ENCODE measurements around the gene LNPK. TPM values are rescaled to one million over a fixed set of nuclear protein-coding genes. Genes with fewer than 3 reads are reported as not detected.

Gene LNPK
- total and polyA plus RNA-seq, 3 experiments from 2014 or later = 17.5 to 36.0 (median 31.7) TPM

DNA sequence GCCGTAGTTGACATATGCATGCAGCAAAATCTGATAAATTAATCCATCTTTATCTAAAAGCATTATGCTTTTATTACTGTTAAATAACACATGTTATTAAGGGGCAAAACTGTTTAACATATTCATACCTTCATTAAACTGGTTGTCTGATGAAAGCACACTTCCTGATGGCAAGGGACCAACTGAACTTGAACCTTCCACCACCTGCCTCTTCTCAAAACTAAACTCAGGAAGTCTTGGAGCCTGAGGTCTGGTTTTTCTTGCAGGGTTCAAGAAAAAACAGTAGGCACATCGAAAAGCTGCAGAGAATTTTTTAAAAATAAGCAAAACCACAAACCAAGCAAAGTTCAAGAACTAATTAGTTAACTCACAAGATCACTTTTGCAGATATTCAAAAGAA lies 64.9 kb downstream of the LNPK start:
- Histone ChIP-seq H3K36me3 (ENCODE audit: insufficient read depth, low read length) (no peaks in the 10 kb centered on the region), H3K27ac (ENCODE audit: low read depth, low read length) (no peak overlapping the region), H3K4me3 (ENCODE audit: low read length) (no peak overlapping the region), H3K27me3 (ENCODE audit: insufficient read depth, low read length, poor library complexity, severe bottlenecking) (no peaks in the 10 kb centered on the region), H3K4me1 (ENCODE audit: insufficient read depth, low read length) (no peaks in the 10 kb centered on the region), H3K9me3 (ENCODE audit: low read length) (no peaks in the 10 kb centered on the region)
- Mint-ChIP-seq H3K27ac (no peak overlapping the region), H3K4me1 (no peaks in the 10 kb centered on the region), H3K4me3 (no peak overlapping the region), H3K36me3 (peaks cover 24 to 61% (median 25%) of the 10 kb centered on the region in 3 donors), H3K9me3 (peaks cover 0 to 3% (median 0%) of the 10 kb centered on the region in 5 donors), H3K27me3 (no peaks in the 10 kb centered on the region)
- ChIA-PET POLR2A (no interaction called here), CTCF (no interaction called here)
- DNase-seq = no peak

DNA sequence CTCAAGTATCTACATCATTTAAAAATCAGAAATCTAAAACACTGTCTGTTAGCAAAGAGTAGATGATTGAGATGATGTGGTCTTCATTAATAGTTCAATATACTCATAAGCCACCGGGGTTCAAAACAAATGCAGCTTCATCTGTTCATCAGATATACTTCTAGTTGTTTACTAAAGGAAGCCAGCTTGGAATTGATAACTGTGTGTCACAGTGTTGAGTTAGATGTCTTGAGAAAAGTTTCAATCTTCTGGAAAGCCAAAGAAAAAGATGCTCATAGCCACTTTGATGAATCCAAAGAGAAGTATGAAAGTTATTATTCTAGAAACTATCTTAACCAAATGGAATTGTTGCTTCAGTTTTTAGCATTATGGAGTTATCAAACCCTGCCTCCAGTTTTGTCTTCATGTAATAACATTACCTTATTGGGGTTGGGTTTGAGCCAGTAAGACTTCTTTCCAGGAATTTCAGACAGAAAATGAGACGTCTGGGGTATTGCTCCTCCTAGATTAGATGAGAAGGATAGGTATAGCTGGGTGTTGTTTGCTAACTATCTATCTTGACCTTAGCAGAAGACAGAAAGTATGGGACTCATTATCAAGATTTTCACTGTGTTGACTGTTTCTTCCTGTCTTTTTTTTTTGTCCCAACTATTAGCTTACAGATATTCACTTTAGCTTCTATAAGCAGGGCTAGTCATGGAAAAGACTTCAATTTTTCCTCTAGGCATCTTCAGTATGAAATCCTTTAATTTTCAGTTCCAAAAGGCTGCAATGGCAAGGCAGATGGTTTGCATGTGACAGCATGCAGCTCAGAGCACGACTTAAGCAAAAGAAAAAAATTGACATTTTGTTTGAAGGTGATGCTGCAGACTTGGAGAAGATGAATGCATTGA lies 66.5 kb downstream of the LNPK start:
- Mint-ChIP-seq H3K36me3 (peaks cover 14 to 62% (median 25%) of the 10 kb centered on the region in 3 donors), H3K4me1 (no peaks in the 10 kb centered on the region), H3K27ac (no peak overlapping the region), H3K4me3 (no peak overlapping the region), H3K27me3 (no peaks in the 10 kb centered on the region), H3K9me3 (no peaks in the 10 kb centered on the region)
- no peak for DNase-seq
- ChIA-PET POLR2A (no interaction called here), CTCF (no interaction called here)
- H3K9me3 ChIP-seq (ENCODE audit: low read length) = no peaks in the 10 kb centered on the region
- no peaks in the 10 kb centered on the region for H3K4me1 ChIP-seq (ENCODE audit: insufficient read depth, low read length)
- H3K27ac ChIP-seq (ENCODE audit: low read depth, low read length) = peak overlapping the region; percentile 35
- no peaks in the 10 kb centered on the region for H3K36me3 ChIP-seq (ENCODE audit: insufficient read depth, low read length)
- no peak overlapping the region for H3K4me3 ChIP-seq (ENCODE audit: low read length)
- H3K27me3 ChIP-seq (ENCODE audit: insufficient read depth, low read length, poor library complexity, severe bottlenecking) = no peaks in the 10 kb centered on the region

DNA sequence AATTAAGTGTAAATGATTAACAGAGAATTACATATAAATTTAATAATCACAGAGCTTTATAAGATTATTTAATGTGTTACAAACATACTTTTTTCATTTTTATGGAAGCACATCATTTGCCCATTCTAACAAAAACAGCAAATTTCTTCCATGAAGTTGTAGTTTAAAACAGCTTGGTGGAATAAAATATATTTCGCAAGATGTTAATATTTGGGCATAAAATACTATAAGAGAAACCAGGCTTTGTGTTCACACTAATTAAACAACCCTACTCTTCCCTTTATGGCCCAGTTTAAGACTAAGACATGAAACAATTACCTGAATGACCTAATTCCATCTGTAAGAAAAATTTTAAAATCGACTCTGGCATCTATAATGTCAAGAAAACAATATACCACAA lies 69.4 kb downstream of the LNPK start:
- Mint-ChIP-seq H3K4me1 (no peaks in the 10 kb centered on the region), H3K27ac (no peak overlapping the region), H3K36me3 (peaks cover 8 to 57% (median 30%) of the 10 kb centered on the region in 3 donors), H3K9me3 (no peaks in the 10 kb centered on the region), H3K27me3 (no peaks in the 10 kb centered on the region), H3K4me3 (no peak overlapping the region)
- no peak for DNase-seq
- ChIA-PET CTCF (no interaction called here), POLR2A (no interaction called here)
- H3K36me3 ChIP-seq (ENCODE audit: insufficient read depth, low read length) = peaks cover 5% of the 10 kb centered on the region
- no peak overlapping the region for H3K4me3 ChIP-seq (ENCODE audit: low read length)
- H3K4me1 ChIP-seq (ENCODE audit: insufficient read depth, low read length) = no peaks in the 10 kb centered on the region
- H3K27me3 ChIP-seq (ENCODE audit: insufficient read depth, low read length, poor library complexity, severe bottlenecking) = no peaks in the 10 kb centered on the region
- no peaks in the 10 kb centered on the region for H3K9me3 ChIP-seq (ENCODE audit: low read length)
- H3K27ac ChIP-seq (ENCODE audit: low read depth, low read length) = no peak overlapping the region

DNA sequence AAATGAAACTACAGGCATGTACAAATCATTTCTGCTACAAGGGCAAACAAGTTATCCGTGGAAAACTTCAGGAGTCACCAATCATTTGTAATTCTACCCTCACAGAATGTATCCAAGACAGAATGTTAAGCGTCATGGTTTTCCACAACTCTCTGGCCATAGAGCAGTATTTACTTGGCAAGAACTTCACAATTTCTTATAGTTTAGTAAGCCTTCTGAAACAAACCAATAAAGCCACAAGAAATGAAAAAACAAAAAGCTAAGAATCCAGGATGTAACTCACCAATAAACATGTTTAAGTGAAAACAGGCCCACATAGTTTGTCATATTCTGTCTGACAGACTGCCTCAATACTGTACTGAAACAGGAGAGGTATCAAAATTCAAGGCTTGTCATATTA lies 70.3 kb downstream of the LNPK start:
- Mint-ChIP-seq H3K9me3 (no peaks in the 10 kb centered on the region), H3K27ac (no peak overlapping the region), H3K27me3 (no peaks in the 10 kb centered on the region), H3K4me3 (no peak overlapping the region), H3K4me1 (no peaks in the 10 kb centered on the region), H3K36me3 (peaks cover 12 to 57% (median 31%) of the 10 kb centered on the region in 3 donors)
- no peak for DNase-seq
- POLR2A ChIA-PET = no interaction called here
- Histone ChIP-seq H3K9me3 (ENCODE audit: low read length) (no peaks in the 10 kb centered on the region), H3K27ac (ENCODE audit: low read depth, low read length) (no peak overlapping the region), H3K4me1 (ENCODE audit: insufficient read depth, low read length) (no peaks in the 10 kb centered on the region), H3K27me3 (ENCODE audit: insufficient read depth, low read length, poor library complexity, severe bottlenecking) (no peaks in the 10 kb centered on the region), H3K36me3 (ENCODE audit: insufficient read depth, low read length) (peaks cover 5% of the 10 kb centered on the region), H3K4me3 (ENCODE audit: low read length) (no peak overlapping the region)
- CTCF ChIA-PET = no interaction called here

DNA sequence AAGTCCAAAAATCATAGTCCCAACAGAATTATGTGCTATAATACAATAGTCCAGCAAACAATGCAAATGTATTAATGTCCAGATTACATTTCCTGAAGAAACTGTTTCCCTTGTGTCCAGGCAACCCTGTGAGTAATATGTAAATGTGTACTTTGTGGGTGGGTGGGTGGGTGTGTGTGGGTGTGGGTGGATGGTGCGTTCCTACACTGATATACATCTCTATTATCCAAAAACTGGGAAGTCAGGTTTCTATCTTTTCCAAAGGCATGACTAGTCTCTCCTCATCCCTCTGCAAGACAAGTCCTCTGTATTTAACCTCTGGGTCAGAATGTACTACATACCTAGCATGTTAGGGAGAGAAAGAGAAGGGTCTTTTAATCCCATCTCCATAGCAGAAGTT lies 71.6 kb downstream of the LNPK start:
- H3K9me3 Mint-ChIP-seq = no peaks in the 10 kb centered on the region
- POLR2A ChIA-PET = no interaction called here
- no peaks in the 10 kb centered on the region for H3K27me3 ChIP-seq (ENCODE audit: insufficient read depth, low read length, poor library complexity, severe bottlenecking)

DNA sequence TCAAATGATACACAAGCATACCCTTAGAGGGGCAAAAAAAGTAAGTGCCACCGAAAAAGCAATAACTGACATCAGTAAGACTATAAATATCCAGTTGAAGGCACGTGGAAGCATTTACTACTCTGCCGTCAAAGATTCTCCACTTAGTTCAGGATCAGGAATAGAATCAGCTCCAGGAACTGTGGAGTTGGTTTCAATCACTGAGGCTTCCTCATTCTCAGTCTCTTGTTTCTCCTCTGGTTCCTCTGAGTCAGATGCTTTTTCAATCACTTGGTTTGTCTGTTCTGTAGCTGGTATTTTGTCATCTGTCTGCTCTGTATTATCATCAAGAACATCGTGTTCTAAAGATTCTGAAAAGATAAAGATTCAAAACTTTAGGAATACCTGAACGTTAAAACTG lies 72.2 kb downstream of the LNPK start:
- Histone ChIP-seq H3K9me3 (ENCODE audit: low read length) (no peaks in the 10 kb centered on the region), H3K36me3 (ENCODE audit: insufficient read depth, low read length) (peaks cover 5% of the 10 kb centered on the region), H3K4me1 (ENCODE audit: insufficient read depth, low read length) (no peaks in the 10 kb centered on the region), H3K27ac (ENCODE audit: low read depth, low read length) (no peak overlapping the region), H3K27me3 (ENCODE audit: insufficient read depth, low read length, poor library complexity, severe bottlenecking) (no peaks in the 10 kb centered on the region), H3K4me3 (ENCODE audit: low read length) (no peak overlapping the region)
- ChIA-PET CTCF (no interaction called here), POLR2A (no interaction called here)
- DNase-seq = no peak
- no peak overlapping the region for H3K27ac Mint-ChIP-seq
- no peak overlapping the region for H3K4me3 Mint-ChIP-seq
- H3K9me3 Mint-ChIP-seq = no peaks in the 10 kb centered on the region
- peaks cover 4 to 49% (median 29%) of the 10 kb centered on the region in 3 donors for H3K36me3 Mint-ChIP-seq
- H3K4me1 Mint-ChIP-seq = no peaks in the 10 kb centered on the region
- no peaks in the 10 kb centered on the region for H3K27me3 Mint-ChIP-seq

More for the DNA sequence above, 71.6 kb downstream of the LNPK start:
- no peaks in the 10 kb centered on the region for H3K27me3 Mint-ChIP-seq
- Histone ChIP-seq H3K4me3 (ENCODE audit: low read length) (no peak overlapping the region), H3K27ac (ENCODE audit: low read depth, low read length) (no peak overlapping the region), H3K4me1 (ENCODE audit: insufficient read depth, low read length) (no peaks in the 10 kb centered on the region), H3K9me3 (ENCODE audit: low read length) (no peaks in the 10 kb centered on the region), H3K36me3 (ENCODE audit: insufficient read depth, low read length) (peaks cover 5% of the 10 kb centered on the region)
- H3K36me3 Mint-ChIP-seq = peaks cover 8 to 53% (median 30%) of the 10 kb centered on the region in 3 donors
- no peak overlapping the region for H3K27ac Mint-ChIP-seq
- H3K4me3 Mint-ChIP-seq = no peak overlapping the region
- DNase-seq = no peak
- CTCF ChIA-PET = no interaction called here
- H3K4me1 Mint-ChIP-seq = no peaks in the 10 kb centered on the region

DNA sequence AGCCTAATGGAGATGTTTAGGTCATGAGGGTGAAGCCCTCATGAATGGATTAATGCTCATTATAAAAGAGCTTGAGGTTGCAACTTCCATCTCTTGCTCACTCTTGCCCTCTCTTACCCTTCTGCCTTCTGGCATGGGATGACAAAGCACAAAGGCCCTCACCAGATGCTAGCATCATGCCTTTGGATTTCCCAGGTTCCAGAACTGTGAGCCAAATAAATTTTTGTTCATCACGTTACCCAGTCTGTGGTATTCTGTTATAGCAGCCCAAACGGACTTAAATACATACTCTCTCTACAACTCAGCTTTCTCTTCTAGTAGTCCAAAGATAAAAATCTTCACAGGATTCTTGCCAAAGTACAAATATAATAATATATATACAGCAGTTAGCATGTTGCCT lies 75.8 kb downstream of the LNPK start:
- H3K4me1 ChIP-seq (ENCODE audit: insufficient read depth, low read length) = no peaks in the 10 kb centered on the region
- CTCF ChIA-PET = no interaction called here
- H3K4me3 Mint-ChIP-seq = no peak overlapping the region
- H3K27me3 ChIP-seq (ENCODE audit: insufficient read depth, low read length, poor library complexity, severe bottlenecking) = no peaks in the 10 kb centered on the region
- DNase-seq = no peak
- H3K36me3 ChIP-seq (ENCODE audit: insufficient read depth, low read length) = peaks cover 5% of the 10 kb centered on the region
- H3K27ac ChIP-seq (ENCODE audit: low read depth, low read length) = no peak overlapping the region
- H3K9me3 ChIP-seq (ENCODE audit: low read length) = no peaks in the 10 kb centered on the region
- H3K27ac Mint-ChIP-seq = no peak overlapping the region
- H3K36me3 Mint-ChIP-seq = peaks cover 8 to 30% (median 22%) of the 10 kb centered on the region in 3 donors
- POLR2A ChIA-PET = no interaction called here
- no peak overlapping the region for H3K4me3 ChIP-seq (ENCODE audit: low read length)
- no peaks in the 10 kb centered on the region for H3K27me3 Mint-ChIP-seq
- no peaks in the 10 kb centered on the region for H3K4me1 Mint-ChIP-seq
- H3K9me3 Mint-ChIP-seq = no peaks in the 10 kb centered on the region

DNA sequence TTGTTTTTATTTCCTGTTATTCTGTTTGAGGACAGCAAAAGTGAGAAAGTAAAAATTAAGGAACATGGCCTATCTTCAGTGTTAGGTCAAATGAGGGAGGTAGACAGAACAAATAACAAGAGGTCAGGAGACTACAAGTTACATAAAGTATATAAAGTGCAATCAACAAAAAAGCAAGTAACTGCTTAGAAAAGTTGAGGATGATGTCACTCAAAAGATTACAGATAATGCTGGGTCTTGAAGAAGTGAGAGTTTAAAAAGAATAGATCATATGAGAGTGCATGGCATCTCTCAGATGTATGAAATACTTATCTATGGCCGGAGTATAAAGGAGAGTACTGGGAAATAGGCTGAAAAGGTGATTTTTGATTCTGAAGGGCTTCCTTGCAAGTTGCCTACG lies 79.9 kb downstream of the LNPK start:
- Mint-ChIP-seq H3K27ac (no peak overlapping the region), H3K9me3 (no peaks in the 10 kb centered on the region), H3K4me3 (no peak overlapping the region), H3K4me1 (no peaks in the 10 kb centered on the region), H3K36me3 (peaks cover 5 to 13% (median 9%) of the 10 kb centered on the region in 3 donors), H3K27me3 (no peaks in the 10 kb centered on the region)
- Histone ChIP-seq H3K27ac (ENCODE audit: low read depth, low read length) (no peak overlapping the region), H3K27me3 (ENCODE audit: insufficient read depth, low read length, poor library complexity, severe bottlenecking) (no peaks in the 10 kb centered on the region), H3K4me3 (ENCODE audit: low read length) (no peak overlapping the region), H3K36me3 (ENCODE audit: insufficient read depth, low read length) (no peaks in the 10 kb centered on the region), H3K4me1 (ENCODE audit: insufficient read depth, low read length) (no peaks in the 10 kb centered on the region), H3K9me3 (ENCODE audit: low read length) (no peaks in the 10 kb centered on the region)
- no peak for DNase-seq
- ChIA-PET CTCF (interaction anchor here (1.6 kb wide), 1 partner anchor 10 kb away, joined by 3 read pairs; no protein-coding TSS in a partner anchor), POLR2A (no interaction called here)
